Naive thymus-derived CD8-positive, alpha-beta T cell (primary cell): ENCODE measurements around the gene TPSB2. TPM values are rescaled to one million over a fixed set of nuclear protein-coding genes. Genes with fewer than 3 reads are reported as not detected.
"Not testable (repeated sequence)": the region's sequence is repeated elsewhere in the genome, so short reads cannot be mapped to it uniquely, and the experiment has no call there.

Experiments
- ATAC-seq, 2 donors: fragments of 150-1000 bp; cut with Tn5 transposase in 1 of 2; sonication (Bioruptor Pico), chemical (Tn5 transposase) in 1 of 2; 1 replicate in 1 of 2; 2 replicates in 1 of 2; pipeline ENCODE4 v1.10.0; 2021; ENCODE audit warnings: mild to moderate bottlenecking in 2 of 2, moderate library complexity in 2 of 2
- POLR2A ChIA-PET: fragments of 350-600 bp; sonication (Branson Sonifier 250); formaldehyde crosslinking; loops from one replicate; lab custom pipeline; 2021; ENCODE audit warnings: antibody characterized with exemption; lab: Charles Lee
- DNase-seq, 10 donors: peaks; one replicate each; pipeline versions ENCODE4 v3.0.0 to v3.0.0-alpha.2; 2020 to 2022
- H3K27ac Mint-ChIP-seq, 10 donors: one replicate each; pipeline ENCODE4 v1.8.0; 2020 to 2022; ENCODE audit warnings: mild to moderate bottlenecking in 10 of 10, mixed read lengths in 10 of 10, moderate library complexity in 4 of 10, inconsistent platforms in 1 of 10
- H3K27me3 Mint-ChIP-seq, 5 donors: one replicate each; pipeline ENCODE4 v1.8.0; 2021 to 2022; ENCODE audit warnings: mixed read lengths in 5 of 5
- H3K36me3 Mint-ChIP-seq, 3 donors: one replicate each; pipeline ENCODE4 v1.8.0; 2020 to 2022; ENCODE audit warnings: mixed read lengths in 3 of 3, mild to moderate bottlenecking in 2 of 3, inconsistent platforms in 1 of 3
- H3K4me1 Mint-ChIP-seq, 4 donors: one replicate each; pipeline ENCODE4 v1.8.0; 2021 to 2022; ENCODE audit warnings: mixed read lengths in 4 of 4
- H3K4me3 Mint-ChIP-seq, 10 donors: one replicate each; pipeline ENCODE4 v1.8.0; 2020 to 2022; ENCODE audit warnings: mild to moderate bottlenecking in 10 of 10, mixed read lengths in 10 of 10, moderate library complexity in 6 of 10, inconsistent platforms in 1 of 10
- H3K9me3 Mint-ChIP-seq, 9 donors: one replicate each; pipeline ENCODE4 v1.8.0; 2020 to 2022; ENCODE audit warnings: mixed read lengths in 9 of 9, mild to moderate bottlenecking in 3 of 9, inconsistent platforms in 1 of 9, moderate library complexity in 1 of 9
- polyA plus RNA-seq, 3 donors: library from polyadenylated mRNA; unstranded; fragments of 300-500 nt; fragmentation: Illumina TruSeq; gene quantifications; one replicate each; pipeline ENCODE4 v1.2.3, GENCODE V29; 2021
- total RNA-seq, 8 experiments: library from RNA in 2 of 8; stranded (reverse) in 2 of 8; gene quantifications; one replicate each; pipeline ENCODE4 v1.2.3 and lab custom pipeline; 2021 to 2026

Gene TPSB2
- total and polyA plus RNA-seq, 5 experiments from 2014 or later = not detected

GRCh38 chr16:1258906-1259759, 29.1 kb upstream of the TPSB2 start:
- Mint-ChIP-seq H3K9me3 (no peaks in the 10 kb centered on the region), H3K27ac (peak overlapping the region in 3 of 10 donors; percentile 15 to 73 (median 32)), H3K4me1 (peaks cover 3 to 10% (median 5%) of the 10 kb centered on the region in 4 donors), H3K4me3 (peak overlapping the region; percentile 34 to 80 (median 62)), H3K36me3 (no peaks in the 10 kb centered on the region), H3K27me3 (peaks cover 4 to 38% (median 21%) of the 10 kb centered on the region in 5 donors)
- DNase-seq (no peak), ATAC-seq (no peak)
- POLR2A ChIA-PET = no interaction called here

- Mint-ChIP-seq H3K4me1 (peaks cover 3 to 10% (median 5%) of the 10 kb centered on the region in 4 donors), H3K9me3 (no peaks in the 10 kb centered on the region), H3K27me3 (peaks cover 4 to 38% (median 21%) of the 10 kb centered on the region in 5 donors), H3K36me3 (no peaks in the 10 kb centered on the region), H3K27ac (no peak overlapping the region), H3K4me3 (no peak overlapping the region)
- ATAC-seq (no peak), DNase-seq (no peak)
- POLR2A ChIA-PET = no interaction called here
Observed at GRCh38 chr16:1258225-1258600, 28.2 kb upstream of the TPSB2 start.

GRCh38 chr16:1257561-1258224, 27.7 kb upstream of the TPSB2 start:
- H3K4me1 Mint-ChIP-seq = peaks cover 3 to 10% (median 5%) of the 10 kb centered on the region in 4 donors
- ATAC-seq = no peak
- H3K36me3 Mint-ChIP-seq = no peaks in the 10 kb centered on the region
- H3K27ac Mint-ChIP-seq = no peak overlapping the region
- no peak overlapping the region for H3K4me3 Mint-ChIP-seq
- DNase-seq = peak in 2 of 10 donors; percentile 17 to 62
- peaks cover 4 to 38% (median 21%) of the 10 kb centered on the region in 5 donors for H3K27me3 Mint-ChIP-seq
- POLR2A ChIA-PET = no interaction called here
- no peaks in the 10 kb centered on the region for H3K9me3 Mint-ChIP-seq

DNA sequence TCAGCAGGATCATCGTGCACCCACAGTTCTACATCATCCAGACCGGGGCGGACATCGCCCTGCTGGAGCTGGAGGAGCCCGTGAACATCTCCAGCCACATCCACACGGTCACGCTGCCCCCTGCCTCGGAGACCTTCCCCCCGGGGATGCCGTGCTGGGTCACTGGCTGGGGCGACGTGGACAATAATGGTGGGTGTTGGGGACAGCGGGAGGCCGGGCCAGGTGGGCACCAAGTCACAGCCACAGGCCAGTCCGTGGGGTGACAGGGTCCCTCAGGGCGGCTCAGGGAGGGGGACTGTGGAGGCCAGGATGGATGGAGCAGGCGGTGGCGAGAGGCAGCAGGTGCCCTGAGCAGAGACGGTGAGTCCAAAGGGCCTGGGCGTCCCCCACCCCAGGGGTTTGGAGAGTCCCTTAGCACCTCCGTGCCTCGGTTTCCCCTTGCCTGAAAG, 26.9 kb upstream of the TPSB2 start:
- POLR2A ChIA-PET = no interaction called here
- Mint-ChIP-seq H3K4me3 (no peak overlapping the region), H3K9me3 (no peaks in the 10 kb centered on the region), H3K36me3 (no peaks in the 10 kb centered on the region), H3K27ac (no peak overlapping the region), H3K4me1 (peaks cover 3 to 10% (median 5%) of the 10 kb centered on the region in 4 donors), H3K27me3 (peaks cover 4 to 31% (median 14%) of the 10 kb centered on the region in 5 donors)
- ATAC-seq = no peak
- peak in 1 of 10 donors; percentile 58 for DNase-seq

- peak in 1 of 10 donors; percentile 31 for DNase-seq
- H3K27ac Mint-ChIP-seq, H3K4me3 Mint-ChIP-seq, POLR2A ChIA-PET, H3K36me3 Mint-ChIP-seq, H3K4me1 Mint-ChIP-seq, H3K9me3 Mint-ChIP-seq, ATAC-seq: not testable (repeated sequence)
- peaks cover 4 to 27% (median 13%) of the 10 kb centered on the region in 5 donors for H3K27me3 Mint-ChIP-seq
Observed at GRCh38 chr16:1256296-1256873, 26.4 kb upstream of the TPSB2 start.

DNA sequence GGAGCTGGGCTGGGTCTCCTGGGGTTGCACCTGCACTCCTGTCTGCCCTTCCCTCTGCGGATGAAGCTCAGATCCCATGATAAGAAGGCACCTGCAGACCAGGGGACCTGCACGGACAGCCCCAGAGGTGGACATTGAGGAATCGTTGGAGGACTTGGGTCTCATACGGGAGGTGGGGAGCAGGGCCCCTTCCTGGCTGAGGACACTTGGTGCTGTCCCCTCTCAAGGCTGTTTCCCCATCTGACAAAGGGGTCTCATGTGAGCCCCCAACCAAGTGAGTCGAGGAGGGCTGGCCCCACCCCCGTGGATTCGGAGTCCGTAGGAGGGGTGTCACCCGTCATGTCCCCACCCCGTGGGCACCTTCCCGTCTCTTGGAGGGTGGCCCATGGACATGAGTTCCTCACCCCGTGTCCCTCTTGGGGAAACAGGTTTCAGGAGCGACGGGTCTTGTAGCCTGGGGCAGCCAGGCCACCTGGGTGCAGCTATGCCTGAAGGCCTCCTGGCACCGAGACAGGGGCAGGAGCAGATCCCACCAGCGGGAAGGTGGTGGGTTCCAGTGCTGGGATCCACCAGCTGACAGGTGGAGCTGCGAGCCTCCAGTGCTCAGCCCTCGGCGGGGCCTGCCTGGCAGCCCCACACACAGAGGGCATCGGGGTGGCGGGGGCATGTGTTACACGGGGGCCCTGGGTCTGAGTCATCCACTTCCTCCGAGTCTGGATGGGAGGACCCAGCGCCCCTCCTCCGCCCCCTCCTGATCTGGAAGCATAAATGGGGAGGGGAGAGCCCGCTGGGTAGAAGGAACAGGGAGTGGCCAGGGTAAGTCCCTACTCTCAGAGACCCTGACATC, 25.5 kb upstream of the TPSB2 start, which contains the start of gene TPSD1:
Gene TPSD1, plus strand, starts transcription at position 794 of the 847 bp plus-strand sequence. CDS start 212 bp downstream, outside the sequence.
- H3K9me3 Mint-ChIP-seq, H3K27ac Mint-ChIP-seq, H3K4me3 Mint-ChIP-seq, H3K36me3 Mint-ChIP-seq, POLR2A ChIA-PET, ATAC-seq, H3K4me1 Mint-ChIP-seq: not testable (repeated sequence)
- peak in 1 of 10 donors; percentile 37 for DNase-seq
- H3K27me3 Mint-ChIP-seq = peaks cover 3 to 23% (median 10%) of the 10 kb centered on the region in 5 donors

DNA sequence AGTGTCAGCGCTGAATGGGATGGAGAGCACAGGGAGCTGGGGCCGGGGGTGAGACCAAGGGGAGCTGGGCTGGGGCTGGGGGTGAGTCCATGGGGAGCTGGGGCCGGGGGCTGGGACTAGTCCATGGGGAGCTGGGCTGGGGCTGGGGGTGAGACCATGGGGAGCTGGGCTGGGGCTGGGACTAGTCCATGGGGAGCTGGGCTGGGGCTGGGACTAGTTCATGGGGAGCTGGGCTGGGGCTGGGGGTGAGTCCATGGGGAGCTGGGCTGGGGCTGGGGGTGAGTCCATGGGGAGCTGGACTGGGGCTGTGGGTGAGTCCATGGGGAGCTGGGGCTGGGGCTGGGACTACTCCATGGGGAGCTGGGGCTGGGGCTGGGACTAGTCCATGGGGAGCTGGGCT, 24.8 kb upstream of the TPSB2 start:
- H3K36me3 Mint-ChIP-seq, H3K27ac Mint-ChIP-seq: not testable (repeated sequence)
- peaks cover 2 to 16% (median 5%) of the 10 kb centered on the region in 5 donors for H3K27me3 Mint-ChIP-seq

DNA sequence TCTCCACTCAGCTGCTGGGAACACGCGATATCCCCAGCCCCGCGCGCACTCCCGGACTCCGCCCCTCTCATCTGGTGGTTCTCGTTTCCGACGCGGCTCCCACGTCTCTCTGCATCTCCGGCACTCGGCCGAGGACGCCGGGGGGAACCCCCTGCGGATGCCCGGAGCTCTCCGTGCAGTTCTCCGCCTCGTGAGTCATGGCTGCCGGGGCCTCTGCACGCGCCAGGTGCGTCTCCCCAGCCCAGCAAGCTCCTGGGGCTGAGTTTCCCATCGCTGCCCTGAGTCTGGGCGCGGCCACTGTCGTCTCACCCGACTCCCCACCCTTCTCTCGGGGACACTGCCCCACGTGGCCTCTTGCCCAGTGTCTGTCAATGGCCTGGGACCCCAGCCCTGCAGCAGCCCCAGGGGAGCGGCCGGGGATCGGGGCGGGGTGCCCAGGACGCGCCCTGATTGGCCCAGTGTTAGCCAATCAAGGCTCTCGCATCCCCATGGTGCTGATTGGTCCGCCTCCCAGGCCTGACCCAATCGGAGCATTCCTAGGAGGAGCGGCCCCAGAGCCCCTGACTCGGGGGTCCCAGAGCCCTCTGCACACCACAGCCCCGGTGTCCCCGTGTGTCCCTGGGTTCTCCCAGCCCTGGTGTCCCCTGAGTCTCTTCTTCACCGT, 23.8 kb upstream of the TPSB2 start:
- peak in 1 of 2 donors; percentile 46 for ATAC-seq
- peaks cover under 1 to 12% (median 1%) of the 10 kb centered on the region in 5 donors for H3K27me3 Mint-ChIP-seq
- POLR2A ChIA-PET, H3K9me3 Mint-ChIP-seq, DNase-seq, H3K4me3 Mint-ChIP-seq, H3K36me3 Mint-ChIP-seq, H3K4me1 Mint-ChIP-seq, H3K27ac Mint-ChIP-seq: not testable (repeated sequence)

More for the DNA sequence above, 24.8 kb upstream of the TPSB2 start:
- H3K9me3 Mint-ChIP-seq, POLR2A ChIA-PET, ATAC-seq, H3K4me3 Mint-ChIP-seq, DNase-seq, H3K4me1 Mint-ChIP-seq: not testable (repeated sequence)

GRCh38 chr16:1249031-1249755, 19.2 kb upstream of the TPSB2 start:
- H3K27ac Mint-ChIP-seq, H3K27me3 Mint-ChIP-seq, H3K9me3 Mint-ChIP-seq, DNase-seq, H3K4me3 Mint-ChIP-seq, POLR2A ChIA-PET, H3K36me3 Mint-ChIP-seq: not testable (repeated sequence)
- H3K4me1 Mint-ChIP-seq = peaks cover 2 to 13% (median 7%) of the 10 kb centered on the region in 4 donors
- peak; percentile 78 to 87 for ATAC-seq

DNA sequence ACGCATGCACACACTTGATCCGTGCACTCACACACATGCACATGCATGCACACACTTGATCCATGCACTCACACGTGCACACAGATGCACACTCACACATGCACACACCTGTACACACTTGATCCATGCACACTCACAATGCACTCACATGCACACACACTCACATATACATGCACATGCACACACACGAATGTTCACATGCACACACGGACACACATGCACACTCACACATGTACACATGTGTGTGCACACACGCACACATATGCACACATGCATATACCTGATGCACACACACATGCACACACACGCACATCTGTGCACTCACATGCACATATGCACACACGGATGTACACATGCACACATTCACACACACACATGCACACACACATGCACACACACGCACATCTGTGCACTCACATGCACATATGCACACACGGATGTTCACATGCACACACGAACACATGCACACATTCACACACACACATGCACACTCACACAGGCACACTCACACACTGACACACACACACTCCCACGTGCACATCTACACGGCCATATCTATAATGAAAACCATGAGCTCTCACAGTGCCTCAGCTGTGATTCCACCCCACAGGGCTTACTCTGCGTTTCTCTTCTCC, 18.0 kb upstream of the TPSB2 start:
- peak overlapping the region in 1 of 10 donors; percentile 68 for H3K27ac Mint-ChIP-seq
- peaks cover 0 to 10% (median 6%) of the 10 kb centered on the region in 5 donors for H3K27me3 Mint-ChIP-seq
- ATAC-seq, H3K9me3 Mint-ChIP-seq, H3K4me3 Mint-ChIP-seq, DNase-seq, H3K36me3 Mint-ChIP-seq, POLR2A ChIA-PET: not testable (repeated sequence)
- peaks cover 2 to 13% (median 7%) of the 10 kb centered on the region in 4 donors for H3K4me1 Mint-ChIP-seq
